Measurements from ENCODE around the gene PDGFA. TPM values are rescaled to one million over a fixed set of nuclear protein-coding genes. Genes with fewer than 3 reads are reported as not detected.

Gene PDGFA
- total and polyA plus RNA-seq, 5 donors from 2014 or later: 2.9 TPM; not detected in 4

DNA sequence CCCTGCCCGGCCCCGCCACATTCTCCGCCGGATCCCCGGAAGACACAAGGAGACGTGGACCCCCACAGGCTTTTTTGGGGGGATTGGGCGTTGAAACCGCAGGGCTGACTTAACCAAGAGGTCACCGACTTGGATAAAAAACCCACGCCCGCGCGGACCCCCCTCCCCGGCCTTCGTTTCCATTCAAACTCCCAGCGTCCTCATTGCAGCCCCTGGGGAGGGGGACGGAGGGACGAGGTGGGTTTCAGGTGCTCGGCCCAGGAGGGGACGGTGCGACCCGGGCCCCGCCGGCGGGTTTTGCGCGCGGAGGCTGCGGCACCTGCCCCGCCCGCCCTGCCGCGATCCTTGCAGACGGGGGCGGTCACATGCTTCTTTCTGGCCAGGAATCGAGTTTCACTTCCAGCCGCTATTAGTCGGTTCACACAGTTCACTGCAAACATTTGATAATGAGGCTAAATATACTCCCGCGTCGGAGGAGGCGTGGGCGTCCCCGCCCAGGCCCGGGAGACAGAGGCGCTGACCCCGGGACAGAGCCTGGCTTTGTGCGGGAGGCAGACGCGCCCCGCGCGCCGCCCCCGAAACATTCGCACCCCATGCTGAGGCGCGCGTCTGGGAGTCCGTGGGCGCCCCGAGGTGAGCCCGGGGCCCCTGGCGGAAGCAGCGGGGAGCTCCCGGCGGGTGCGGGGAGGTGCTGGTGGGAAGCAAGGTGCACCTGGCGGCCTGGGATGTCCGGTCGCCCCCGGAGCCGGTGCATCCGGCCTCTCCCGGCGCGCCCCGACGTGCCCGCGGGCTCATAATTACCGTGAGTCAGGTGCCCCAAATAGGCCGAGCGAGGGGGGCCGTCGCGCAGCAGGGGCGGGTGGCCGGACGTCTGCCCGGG is 2.7 kb upstream of the PDGFA start:
- peaks cover 0 to 19% (median 0%) of the 10 kb centered on the region in 4 donors for H3K4me1 Mint-ChIP-seq
- peak overlapping the region in 3 of 4 donors; percentile 38 to 67 (median 66) for H3K4me3 Mint-ChIP-seq
- H3K36me3 Mint-ChIP-seq: no peaks in the 10 kb centered on the region
- H3K4me3 ChIP-seq (ENCODE audit: low read depth, low read length): no peak overlapping the region
- no peaks in the 10 kb centered on the region for H3K27me3 ChIP-seq (ENCODE audit: control insufficient read depth, insufficient read depth, low read length)
- peaks cover 24% of the 10 kb centered on the region for H3K27me3 Mint-ChIP-seq
- no peaks in the 10 kb centered on the region for H3K36me3 ChIP-seq (ENCODE audit: control insufficient read depth, insufficient read depth, low read length)
- DNase-seq: peak in 1 of 3 donors; percentile 38
- no peak for ATAC-seq (ENCODE audit: low read depth in 2 of 2)
- no peak overlapping the region for H3K27ac Mint-ChIP-seq
- H3K27ac ChIP-seq (ENCODE audit: insufficient read depth, low read length, poor library complexity, severe bottlenecking): no peak overlapping the region
- no peaks in the 10 kb centered on the region for H3K9me3 ChIP-seq (ENCODE audit: control insufficient read depth in 2 of 2, low read length in 2 of 2)
- peaks cover 51% of the 10 kb centered on the region for H3K4me1 ChIP-seq (ENCODE audit: control insufficient read depth, insufficient read depth, low read length, poor library complexity, severe bottlenecking)
- no peaks in the 10 kb centered on the region for H3K9me3 Mint-ChIP-seq

DNA sequence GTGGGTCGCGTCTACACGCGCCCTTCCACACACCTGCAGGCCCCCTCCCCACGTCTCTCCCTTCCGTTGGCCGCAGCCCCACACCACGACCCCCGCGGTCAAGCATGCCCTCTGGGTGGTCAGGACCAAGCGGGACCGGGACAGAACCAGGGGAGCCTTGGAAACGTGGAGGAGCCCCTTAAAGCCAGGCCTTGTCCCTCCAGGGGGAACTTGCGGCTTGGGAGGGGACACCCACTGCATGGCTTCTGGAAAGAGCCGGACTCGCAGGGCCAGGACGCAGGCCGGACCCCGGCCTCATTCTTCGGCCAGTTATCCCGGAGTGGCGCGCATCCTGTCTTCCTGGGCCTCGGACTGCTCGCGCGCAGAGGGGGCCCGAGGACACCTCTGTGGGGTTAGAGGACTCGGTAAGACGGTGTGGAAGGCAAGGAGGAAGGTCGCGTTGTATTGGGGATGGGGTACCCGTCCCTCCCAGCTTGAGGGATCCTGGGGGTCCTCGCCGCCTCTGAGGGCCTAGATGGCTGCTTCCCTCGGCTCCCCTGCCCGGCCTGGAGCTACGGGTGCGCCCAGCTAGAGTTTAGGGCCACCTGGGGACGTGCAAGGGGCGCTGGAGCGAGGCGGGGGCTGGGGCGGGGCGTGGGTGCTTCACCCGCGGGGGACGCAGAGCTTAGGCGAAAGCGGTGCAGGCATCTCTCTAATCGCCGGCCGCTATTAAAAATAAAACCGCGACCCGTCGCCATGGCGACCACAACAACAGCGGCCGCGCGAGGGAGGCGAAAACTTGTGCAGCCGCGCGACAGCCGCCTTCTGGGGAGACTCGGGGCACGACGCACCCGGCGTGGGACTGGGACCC is 1.8 kb upstream of the PDGFA start:
- peaks cover 24% of the 10 kb centered on the region for H3K27me3 Mint-ChIP-seq
- no peaks in the 10 kb centered on the region for H3K9me3 ChIP-seq (ENCODE audit: control insufficient read depth in 2 of 2, low read length in 2 of 2)
- H3K4me1 ChIP-seq (ENCODE audit: control insufficient read depth, insufficient read depth, low read length, poor library complexity, severe bottlenecking): peaks cover 55% of the 10 kb centered on the region
- no peaks in the 10 kb centered on the region for H3K27me3 ChIP-seq (ENCODE audit: control insufficient read depth, insufficient read depth, low read length)
- peaks cover 0 to 19% (median 0%) of the 10 kb centered on the region in 4 donors for H3K4me1 Mint-ChIP-seq
- H3K4me3 Mint-ChIP-seq: peak overlapping the region in 2 of 4 donors; percentile 22 to 65
- H3K9me3 Mint-ChIP-seq: no peaks in the 10 kb centered on the region
- H3K4me3 ChIP-seq (ENCODE audit: low read depth, low read length): no peak overlapping the region
- no peaks in the 10 kb centered on the region for H3K36me3 Mint-ChIP-seq
- ATAC-seq (ENCODE audit: low read depth in 2 of 2) (no peak), DNase-seq (no peak)
- no peak overlapping the region for H3K27ac Mint-ChIP-seq
- no peak overlapping the region for H3K27ac ChIP-seq (ENCODE audit: insufficient read depth, low read length, poor library complexity, severe bottlenecking)
- no peaks in the 10 kb centered on the region for H3K36me3 ChIP-seq (ENCODE audit: control insufficient read depth, insufficient read depth, low read length)

- H3K9me3 Mint-ChIP-seq: no peaks in the 10 kb centered on the region
- Histone ChIP-seq H3K9me3 (ENCODE audit: control insufficient read depth in 2 of 2, low read length in 2 of 2) (no peaks in the 10 kb centered on the region), H3K27me3 (ENCODE audit: control insufficient read depth, insufficient read depth, low read length) (no peaks in the 10 kb centered on the region), H3K36me3 (ENCODE audit: control insufficient read depth, insufficient read depth, low read length) (no peaks in the 10 kb centered on the region), H3K4me1 (ENCODE audit: control insufficient read depth, insufficient read depth, low read length, poor library complexity, severe bottlenecking) (peaks cover 55% of the 10 kb centered on the region), H3K4me3 (ENCODE audit: low read depth, low read length) (no peak overlapping the region), H3K27ac (ENCODE audit: insufficient read depth, low read length, poor library complexity, severe bottlenecking) (no peak overlapping the region)
- peaks cover 29% of the 10 kb centered on the region for H3K27me3 Mint-ChIP-seq
- H3K36me3 Mint-ChIP-seq: no peaks in the 10 kb centered on the region
- ATAC-seq (ENCODE audit: low read depth in 2 of 2) (no peak), DNase-seq (no peak)
- H3K4me3 Mint-ChIP-seq: no peak overlapping the region
- no peak overlapping the region for H3K27ac Mint-ChIP-seq
- peaks cover 0 to 22% (median 0%) of the 10 kb centered on the region in 4 donors for H3K4me1 Mint-ChIP-seq
Measured at GRCh38 chr7:520503-521161, 986 bp upstream of the PDGFA start.

- Histone ChIP-seq H3K27me3 (ENCODE audit: control insufficient read depth, insufficient read depth, low read length) (no peaks in the 10 kb centered on the region), H3K4me1 (ENCODE audit: control insufficient read depth, insufficient read depth, low read length, poor library complexity, severe bottlenecking) (peaks cover 55% of the 10 kb centered on the region), H3K4me3 (ENCODE audit: low read depth, low read length) (no peak overlapping the region), H3K36me3 (ENCODE audit: control insufficient read depth, insufficient read depth, low read length) (no peaks in the 10 kb centered on the region), H3K9me3 (ENCODE audit: control insufficient read depth in 2 of 2, low read length in 2 of 2) (no peaks in the 10 kb centered on the region), H3K27ac (ENCODE audit: insufficient read depth, low read length, poor library complexity, severe bottlenecking) (no peak overlapping the region)
- Mint-ChIP-seq H3K36me3 (no peaks in the 10 kb centered on the region), H3K27me3 (peaks cover 33% of the 10 kb centered on the region), H3K4me1 (peaks cover 0 to 20% (median 0%) of the 10 kb centered on the region in 4 donors), H3K27ac (no peak overlapping the region), H3K4me3 (peak overlapping the region; percentile 44 to 77 (median 76)), H3K9me3 (no peaks in the 10 kb centered on the region)
- DNase-seq (peak in 1 of 3 donors; percentile 39), ATAC-seq (ENCODE audit: low read depth in 2 of 2) (no peak)
Measured at GRCh38 chr7:518630-519483, 789 bp downstream of the PDGFA start.

DNA sequence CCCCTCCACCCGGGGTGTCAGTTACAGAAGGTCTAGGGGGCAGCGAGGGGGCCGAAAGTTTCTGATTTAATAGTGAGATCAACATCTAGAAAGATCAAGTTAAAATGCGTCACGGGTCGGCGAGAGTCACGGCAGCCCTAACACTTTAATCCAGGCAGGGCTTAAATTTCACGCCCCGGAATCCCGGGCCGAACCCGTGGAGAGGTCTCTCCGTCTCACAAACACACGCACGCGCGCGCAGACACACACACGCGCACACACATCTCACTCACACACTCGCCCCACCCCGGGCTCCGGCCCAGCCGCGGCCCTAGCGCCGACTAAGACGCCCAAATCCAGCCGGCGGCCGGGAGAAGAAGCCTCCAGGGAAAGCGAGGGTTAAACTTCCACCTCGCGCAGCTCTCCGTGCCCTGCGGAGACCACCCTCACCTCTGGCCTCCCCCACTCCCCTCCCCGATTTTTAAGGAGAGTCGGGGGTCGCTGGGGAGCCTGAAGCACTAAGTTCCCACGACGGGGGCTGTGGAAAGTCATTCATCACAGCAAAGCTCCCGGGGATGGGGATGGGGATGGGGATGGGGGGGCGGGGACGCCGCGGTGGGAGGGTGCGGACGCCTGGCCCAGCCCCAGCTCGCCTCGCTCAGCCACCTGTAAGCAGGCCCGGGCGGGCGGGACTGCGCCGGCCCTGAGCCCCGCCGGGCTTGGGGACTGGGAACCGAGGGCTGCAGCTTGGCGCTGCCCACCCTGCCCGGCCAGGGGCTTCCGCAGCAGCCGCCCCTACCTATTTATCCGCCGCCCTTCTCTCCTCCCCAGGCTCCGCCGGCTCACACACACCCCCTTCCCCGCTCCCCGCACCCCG is 1.6 kb downstream of the PDGFA start:
- Histone ChIP-seq H3K4me1 (ENCODE audit: control insufficient read depth, insufficient read depth, low read length, poor library complexity, severe bottlenecking) (peaks cover 53% of the 10 kb centered on the region), H3K36me3 (ENCODE audit: control insufficient read depth, insufficient read depth, low read length) (no peaks in the 10 kb centered on the region), H3K9me3 (ENCODE audit: control insufficient read depth in 2 of 2, low read length in 2 of 2) (no peaks in the 10 kb centered on the region), H3K27me3 (ENCODE audit: control insufficient read depth, insufficient read depth, low read length) (no peaks in the 10 kb centered on the region), H3K4me3 (ENCODE audit: low read depth, low read length) (no peak overlapping the region), H3K27ac (ENCODE audit: insufficient read depth, low read length, poor library complexity, severe bottlenecking) (no peak overlapping the region)
- Mint-ChIP-seq H3K36me3 (no peaks in the 10 kb centered on the region), H3K27ac (no peak overlapping the region), H3K27me3 (peaks cover 25% of the 10 kb centered on the region), H3K4me3 (peak overlapping the region; percentile 69 to 94 (median 78)), H3K9me3 (no peaks in the 10 kb centered on the region), H3K4me1 (peaks cover 0 to 20% (median 0%) of the 10 kb centered on the region in 4 donors)
- ATAC-seq (ENCODE audit: low read depth in 2 of 2) (no peak), DNase-seq (peak in 1 of 3 donors; percentile 29)

- Mint-ChIP-seq H3K27ac (no peak overlapping the region), H3K4me1 (peaks cover 0 to 18% (median 0%) of the 10 kb centered on the region in 4 donors)
Measured at GRCh38 chr7:516606-517456, 2.8 kb downstream of the PDGFA start.

More at GRCh38 chr7:516606-517456, 2.8 kb downstream of the PDGFA start:
- Histone ChIP-seq H3K4me1 (ENCODE audit: control insufficient read depth, insufficient read depth, low read length, poor library complexity, severe bottlenecking) (peaks cover 42% of the 10 kb centered on the region), H3K36me3 (ENCODE audit: control insufficient read depth, insufficient read depth, low read length) (no peaks in the 10 kb centered on the region), H3K4me3 (ENCODE audit: low read depth, low read length) (no peak overlapping the region), H3K9me3 (ENCODE audit: control insufficient read depth in 2 of 2, low read length in 2 of 2) (no peaks in the 10 kb centered on the region), H3K27me3 (ENCODE audit: control insufficient read depth, insufficient read depth, low read length) (no peaks in the 10 kb centered on the region), H3K27ac (ENCODE audit: insufficient read depth, low read length, poor library complexity, severe bottlenecking) (no peak overlapping the region)
- Mint-ChIP-seq H3K9me3 (no peaks in the 10 kb centered on the region), H3K4me3 (peak overlapping the region in 1 of 4 donors; percentile 31), H3K36me3 (no peaks in the 10 kb centered on the region), H3K27me3 (peaks cover 25% of the 10 kb centered on the region)
- no peak for DNase-seq
- no peak for ATAC-seq (ENCODE audit: low read depth in 2 of 2)

Data from CD4-positive, CD25-positive, alpha-beta regulatory T cell (primary cell).